ACHN (cell line): Measurements from ENCODE around the gene ANO2.

Source experiments
- DNase-seq: peaks from one replicate; pipeline ENCODE4 v3.0.0-alpha.2; 2015
- in situ Hi-C: cut with HindIII; loops from 2 replicates; pipeline ENCODE4 v1.10.0; 2017; ENCODE audit warnings: low sequenced_read_pairs, low pct_ligation_motif_present, low pct_unique_long_range_greater_than_20kb

Gene ANO2

DNA sequence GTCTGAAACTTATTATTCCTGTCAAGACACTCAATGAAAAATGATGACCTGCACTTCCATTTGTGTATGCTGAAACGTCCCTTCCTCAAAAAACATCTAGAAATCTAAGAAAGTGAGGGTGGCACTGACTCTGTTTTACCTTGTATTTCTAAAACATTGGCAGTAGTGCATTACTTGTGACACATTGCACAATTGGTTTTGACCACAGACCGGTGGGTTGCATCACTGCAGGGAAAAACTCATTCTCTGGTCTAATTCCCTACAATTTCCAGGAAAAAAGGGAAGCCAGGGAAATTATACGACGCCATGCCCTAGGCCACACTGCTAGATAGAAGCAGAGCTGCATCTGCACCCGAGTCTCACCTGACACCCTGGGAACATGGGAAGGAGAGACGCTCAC is 356.5 kb downstream of the ANO2 start:
- DNase-seq: no peak
- in situ Hi-C loops: no loop called here

DNA sequence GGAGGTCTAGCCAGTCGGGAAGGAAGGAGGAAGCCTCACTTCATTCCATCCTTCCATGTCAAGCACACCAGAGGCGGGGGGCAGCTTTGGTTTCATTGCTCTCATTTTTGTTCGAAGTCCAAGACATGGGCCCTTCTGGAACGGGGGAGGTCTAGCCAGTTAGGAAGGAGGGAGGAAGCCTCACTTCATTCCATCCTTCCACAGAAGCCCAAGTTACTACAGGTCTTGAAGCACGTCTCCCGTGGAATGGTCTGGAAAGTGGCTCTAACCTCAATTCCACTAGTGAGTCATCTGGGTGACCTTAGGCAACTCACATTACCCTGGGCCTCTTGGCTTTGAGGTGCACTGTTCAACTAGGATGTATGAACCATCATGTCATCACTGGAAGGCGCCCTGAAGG is 356.9 kb downstream of the ANO2 start:
- no peak for DNase-seq
- in situ Hi-C loops: no loop called here

DNA sequence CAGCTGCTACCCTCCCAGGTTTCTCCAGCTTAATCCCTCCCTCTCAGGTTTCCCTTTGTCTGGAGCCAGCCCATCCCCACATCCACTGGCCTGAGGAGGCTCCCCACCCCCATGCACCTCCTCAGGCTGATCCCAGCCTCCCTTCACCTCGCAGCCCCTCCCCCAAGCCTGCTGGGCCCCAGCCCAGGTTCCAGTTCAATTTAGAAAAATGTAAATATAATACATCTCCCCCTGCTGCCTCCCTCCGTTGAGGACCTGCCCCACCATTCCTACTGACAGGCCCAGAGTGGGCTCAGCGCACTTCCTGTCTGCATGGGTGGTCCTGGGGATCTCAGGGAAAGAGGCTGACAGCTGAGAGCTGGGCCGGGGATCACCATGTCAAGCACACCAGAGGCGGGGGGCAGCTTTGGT is 357.3 kb downstream of the ANO2 start:
- in situ Hi-C loops: no loop called here
- no peak for DNase-seq

DNA sequence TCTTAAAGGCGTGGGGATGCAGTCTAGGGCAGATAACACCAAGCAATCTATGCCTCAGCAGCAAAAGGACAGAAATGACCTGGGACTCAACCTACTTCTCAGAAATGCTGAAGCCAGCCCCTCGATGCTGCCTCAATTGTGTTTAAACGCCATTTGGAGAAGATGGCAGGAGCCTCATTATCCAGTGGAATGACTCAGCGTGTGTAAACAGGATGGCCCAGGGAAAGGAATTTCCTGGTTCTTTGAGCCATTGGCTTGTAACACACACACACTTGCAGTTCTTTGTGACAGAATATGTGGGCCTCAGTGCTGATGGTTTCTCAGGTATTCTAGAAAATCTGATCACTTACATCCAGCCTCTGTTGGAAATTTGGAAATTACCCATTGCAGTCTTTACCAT is 358.9 kb downstream of the ANO2 start:
- in situ Hi-C loops: no loop called here
- DNase-seq: peak; percentile 65

DNA sequence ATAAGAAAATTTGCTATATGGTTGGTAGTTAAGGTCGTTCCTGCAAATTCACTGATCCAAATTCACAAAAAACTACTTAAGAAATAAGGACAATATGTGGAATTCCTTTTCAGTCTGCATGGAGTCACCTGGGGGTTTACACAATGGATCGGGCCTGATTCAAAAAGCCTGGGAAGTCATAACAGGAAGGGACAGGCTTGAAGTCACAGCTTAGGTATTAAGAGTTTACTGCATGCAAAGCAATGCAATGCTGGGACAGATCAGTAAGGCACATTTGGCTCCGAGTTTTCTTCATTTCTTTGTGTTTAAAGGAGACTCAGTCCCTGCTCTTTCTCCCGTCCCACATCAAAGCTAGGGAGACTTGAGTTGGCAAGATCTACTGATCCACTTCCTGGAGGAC is 359.9 kb downstream of the ANO2 start:
- in situ Hi-C loops: no loop called here
- no peak for DNase-seq

DNA sequence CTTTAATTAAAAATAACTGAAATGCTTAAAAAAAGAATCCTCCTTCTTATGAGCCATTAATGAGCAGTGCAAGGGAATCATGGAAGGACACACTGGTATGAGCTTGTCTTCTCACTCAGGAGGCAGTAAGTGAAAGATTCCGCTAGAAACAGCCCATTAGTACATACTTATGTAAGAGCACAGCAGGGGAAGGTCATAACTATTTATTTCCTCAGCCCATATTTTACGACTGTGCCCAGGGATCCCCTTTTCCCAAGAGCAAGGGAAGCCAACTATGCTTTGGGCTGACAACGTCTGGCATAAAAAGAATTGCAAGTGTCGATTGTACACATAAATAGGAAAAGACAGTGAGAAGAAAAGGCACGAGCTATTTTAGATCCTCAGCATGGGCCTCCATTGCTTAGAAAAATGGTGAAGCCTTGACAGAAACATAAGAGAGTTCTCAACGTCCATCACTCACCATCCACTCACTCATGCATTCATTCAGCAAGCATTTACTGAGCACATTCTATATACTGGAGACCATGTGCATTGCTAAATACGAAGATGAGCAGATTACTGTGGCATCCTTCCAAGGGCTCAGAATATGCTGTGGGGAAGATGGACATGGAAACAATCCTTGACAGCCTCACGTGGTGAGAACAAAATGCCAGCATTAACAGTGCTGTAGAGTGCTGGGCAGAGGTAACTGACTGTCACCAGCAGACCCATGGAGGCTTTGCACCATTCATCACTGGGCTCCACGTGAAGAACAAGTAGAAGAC is 360.5 kb downstream of the ANO2 start:
- no peak for DNase-seq
- in situ Hi-C loops: no loop called here

DNA sequence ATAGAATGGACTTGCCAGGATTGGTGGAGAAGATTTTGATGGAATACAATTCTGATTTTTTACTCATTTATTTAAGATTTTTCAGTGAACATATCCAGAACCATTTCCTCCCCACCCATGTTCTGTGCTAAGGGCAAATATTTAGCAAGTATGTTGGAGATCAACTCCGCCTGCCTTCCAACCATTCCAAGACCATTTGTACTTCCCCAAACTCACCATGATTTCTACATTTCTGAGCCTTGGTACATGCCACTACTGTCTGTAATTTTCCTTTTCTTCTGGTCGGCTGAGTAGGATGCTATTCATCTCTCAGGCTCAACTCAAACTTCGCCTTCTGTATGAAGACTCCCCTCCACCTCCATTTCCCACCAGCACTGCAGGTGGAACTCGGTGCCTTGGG is 362.5 kb downstream of the ANO2 start:
- in situ Hi-C loops: no loop called here
- no peak for DNase-seq

DNA sequence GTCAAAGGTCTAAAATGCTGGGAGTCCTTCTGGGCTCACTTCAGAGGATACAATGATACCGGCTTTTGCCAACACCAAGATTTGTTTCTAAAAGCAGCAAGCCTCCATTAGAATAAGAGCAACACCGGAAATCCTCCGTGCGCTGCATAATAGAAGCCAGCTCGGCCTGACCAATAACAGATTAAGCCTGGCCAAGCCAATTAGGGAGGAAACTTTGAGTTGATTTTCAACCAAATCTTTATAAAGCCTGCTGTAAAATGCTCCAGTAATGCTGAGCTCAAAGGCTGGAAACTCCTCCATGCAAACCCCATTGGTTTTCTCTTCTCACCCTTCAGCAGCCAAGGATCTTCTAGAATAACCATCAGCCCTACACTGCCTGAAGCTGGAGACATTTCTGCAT is 363.0 kb downstream of the ANO2 start:
- in situ Hi-C loops: no loop called here
- no peak for DNase-seq

DNA sequence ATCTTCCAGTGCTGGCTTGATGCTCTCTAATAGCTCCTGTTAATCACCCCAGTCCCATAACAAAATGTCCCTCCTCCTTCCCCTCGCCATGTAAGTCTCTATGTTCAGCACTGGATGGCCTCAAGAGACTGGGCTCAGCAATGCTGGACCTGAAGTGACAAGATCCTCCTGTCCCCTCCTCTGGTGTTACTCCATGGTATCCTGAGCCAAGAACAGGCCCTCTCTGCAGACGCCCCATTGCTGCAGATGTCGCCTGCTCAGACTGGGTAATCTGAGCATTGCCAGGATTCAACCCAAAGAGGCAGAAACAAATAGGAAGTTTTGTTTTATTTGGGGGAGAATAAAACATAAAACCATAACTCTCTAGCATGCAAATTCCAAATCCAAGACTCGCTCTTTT is 363.4 kb downstream of the ANO2 start:
- no peak for DNase-seq
- in situ Hi-C loops: no loop called here

DNA sequence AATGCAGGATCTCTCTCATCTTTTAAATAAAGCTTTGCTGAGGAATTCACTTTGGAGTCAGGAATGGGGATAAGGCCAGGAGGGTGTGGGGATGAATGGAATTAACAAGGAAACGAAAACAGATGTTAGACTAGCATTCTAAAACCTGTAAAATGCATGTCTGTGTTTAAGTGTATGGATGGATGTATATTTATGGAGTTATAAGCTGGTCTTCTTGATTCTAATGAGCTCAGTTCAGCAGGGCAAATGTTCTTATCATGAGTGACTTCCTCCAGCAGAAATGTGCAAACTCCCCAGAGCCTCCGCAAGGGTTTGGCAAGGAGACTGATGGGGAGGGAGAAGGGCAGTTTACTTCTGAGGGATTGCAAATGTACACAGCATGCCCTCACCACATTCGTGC is 364.0 kb downstream of the ANO2 start:
- in situ Hi-C loops: no loop called here
- DNase-seq: no peak

DNA sequence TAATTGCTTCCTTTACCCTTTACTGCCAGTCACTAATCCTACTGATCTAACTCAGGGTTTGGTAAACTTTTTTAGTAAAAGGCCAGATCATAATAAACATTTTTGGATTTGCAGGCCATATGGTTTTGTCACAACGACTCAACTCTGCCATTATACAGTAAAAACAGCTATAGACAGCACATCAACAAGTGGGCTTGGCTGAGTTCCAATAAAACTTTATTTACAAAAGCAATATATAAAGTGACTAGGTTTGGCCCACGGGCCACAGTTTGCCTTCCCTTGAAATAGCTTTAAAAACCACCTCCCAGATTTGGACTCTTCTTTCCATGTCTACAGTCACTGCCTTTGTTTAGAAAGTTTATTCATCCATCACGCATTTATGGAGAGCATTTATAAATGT is 366.3 kb downstream of the ANO2 start:
- in situ Hi-C loops: no loop called here
- no peak for DNase-seq

DNA sequence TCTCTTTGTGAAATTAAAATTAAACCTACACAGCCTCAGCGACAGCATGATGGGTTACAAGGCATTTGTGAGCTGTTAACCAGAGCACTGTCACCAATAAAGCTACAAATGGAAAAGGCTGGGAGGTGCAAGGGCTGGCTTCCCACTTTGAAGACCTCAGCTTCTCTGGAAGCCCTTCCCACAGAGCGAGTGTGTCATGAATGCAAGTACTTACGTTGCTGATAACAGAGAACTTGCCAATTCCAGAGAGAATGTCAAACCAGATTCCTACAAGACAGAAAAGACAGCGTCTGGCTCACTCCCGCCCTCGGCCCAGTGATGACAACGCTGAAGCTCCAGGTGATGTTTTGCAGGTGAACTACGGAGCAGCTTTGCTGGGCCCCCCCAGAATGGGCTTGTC is 367.3 kb downstream of the ANO2 start:
- in situ Hi-C loops: no loop called here

DNA sequence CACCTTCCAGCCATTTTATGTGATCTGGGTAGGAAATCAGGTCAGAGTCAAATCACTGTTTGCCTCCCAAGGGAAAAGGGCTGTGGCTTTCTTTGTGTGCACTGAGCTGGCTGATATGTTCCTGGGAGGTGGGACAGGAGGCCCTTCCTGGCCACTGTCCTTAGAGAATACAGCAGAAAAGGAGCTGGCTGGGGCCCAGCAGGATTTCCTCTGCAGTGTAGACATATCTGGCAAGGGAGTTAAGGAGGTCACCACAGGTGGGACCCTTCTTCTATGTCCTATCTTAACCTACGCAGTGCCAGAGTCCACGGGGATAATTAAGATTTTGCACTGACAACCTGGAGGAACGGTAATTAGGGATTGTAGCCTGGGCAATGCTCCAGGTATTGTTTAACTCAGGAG is 367.8 kb downstream of the ANO2 start:
- in situ Hi-C loops: no loop called here
- no peak for DNase-seq

More for the DNA sequence above, 367.3 kb downstream of the ANO2 start:
- no peak for DNase-seq

DNA sequence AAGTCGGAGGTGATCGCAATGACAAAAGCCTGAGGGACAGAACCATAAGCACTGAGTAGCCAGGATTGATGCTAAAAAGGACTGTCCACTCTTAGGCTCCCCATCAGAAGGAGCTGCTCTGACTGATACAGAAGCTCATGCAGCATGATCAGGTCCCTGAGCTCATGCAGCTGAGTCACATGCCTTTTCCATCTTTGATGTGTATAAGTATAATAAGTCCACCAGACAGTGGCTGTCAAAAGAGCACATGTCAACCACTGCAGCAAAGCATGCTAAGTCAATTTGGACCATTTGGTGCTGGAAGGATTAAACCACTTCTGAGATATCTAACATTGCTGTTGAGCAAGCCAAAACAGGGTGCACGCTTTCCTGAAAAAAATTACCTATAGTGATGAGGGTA is 369.1 kb downstream of the ANO2 start:
- in situ Hi-C loops: no loop called here
- DNase-seq: no peak

DNA sequence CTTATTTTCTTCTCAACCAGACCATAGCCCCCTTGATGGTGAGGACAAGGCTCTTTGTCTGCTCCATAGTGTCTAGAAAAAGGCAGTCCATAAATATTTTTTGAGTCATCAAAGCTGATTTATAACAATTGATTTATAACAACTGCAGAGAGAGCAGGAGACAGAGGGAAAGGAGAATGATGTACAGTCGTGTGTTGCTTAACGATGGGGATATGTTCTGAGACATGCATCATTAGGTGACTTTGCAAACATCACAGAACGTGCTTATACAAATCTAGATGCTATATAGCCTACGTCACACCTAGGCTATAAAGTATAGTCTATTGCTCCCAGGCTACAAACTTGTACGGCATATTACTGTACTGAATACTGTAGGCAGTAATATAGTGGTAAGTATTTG is 369.8 kb downstream of the ANO2 start:
- DNase-seq: no peak
- in situ Hi-C loops: no loop called here

DNA sequence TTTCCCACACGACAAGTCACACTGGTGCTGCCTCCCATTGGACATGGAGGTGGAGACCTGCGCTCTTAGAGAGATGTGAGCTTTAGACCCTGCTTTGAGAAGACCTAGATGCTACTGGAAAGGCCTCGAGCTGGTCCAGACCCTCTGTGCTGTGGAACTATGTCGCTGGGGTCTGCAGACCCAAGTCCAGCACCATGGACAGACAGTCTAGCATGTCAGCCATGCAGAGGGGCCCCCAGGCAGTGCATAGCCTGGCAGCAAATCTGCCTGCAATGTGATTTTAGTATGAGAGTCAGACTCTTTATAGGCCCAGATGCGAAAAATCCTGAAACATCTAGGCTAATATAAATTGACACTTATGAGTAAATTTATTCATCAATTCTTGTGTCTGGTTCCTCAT is 371.7 kb downstream of the ANO2 start:
- in situ Hi-C loops: no loop called here
- DNase-seq: no peak

DNA sequence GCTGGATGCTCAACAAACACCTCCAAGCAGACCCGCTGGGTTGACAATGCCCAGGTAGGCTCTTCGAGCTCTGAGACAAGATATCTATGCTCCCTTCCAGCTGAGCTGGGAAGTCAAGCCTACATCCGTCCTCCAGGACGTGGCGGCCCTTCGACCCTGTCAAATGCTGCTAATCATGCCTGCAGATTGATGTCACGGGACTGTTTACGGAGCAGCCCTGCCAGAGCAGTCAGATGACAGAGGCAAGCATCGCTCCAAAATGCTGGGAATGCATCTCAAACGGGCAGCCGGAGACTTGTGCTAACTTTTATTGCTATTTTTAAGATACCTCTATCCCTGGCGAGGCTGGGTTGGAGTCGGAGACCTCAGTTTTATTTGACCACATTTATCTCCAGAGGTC is 373.9 kb downstream of the ANO2 start:
- in situ Hi-C loops: no loop called here
- DNase-seq: no peak

DNA sequence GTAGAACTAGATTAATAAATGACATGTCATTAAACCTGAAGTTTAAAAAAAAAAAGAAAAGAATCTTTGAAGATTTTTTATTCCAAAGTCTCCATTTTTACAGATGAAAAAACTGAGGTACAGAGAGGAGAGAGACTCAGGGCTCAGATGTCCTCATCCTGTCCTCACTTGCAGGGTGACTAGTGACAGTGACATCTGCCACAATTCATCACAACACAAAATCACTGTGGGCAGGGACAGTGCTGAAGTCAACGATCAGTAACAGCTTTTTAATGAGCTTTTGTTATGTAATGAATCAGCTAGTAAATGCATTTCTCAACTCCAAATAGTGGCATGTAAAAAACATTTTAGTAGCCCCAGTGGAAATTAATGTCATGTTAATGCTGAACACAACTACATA is 374.6 kb downstream of the ANO2 start:
- no peak for DNase-seq
- in situ Hi-C loops: no loop called here

DNA sequence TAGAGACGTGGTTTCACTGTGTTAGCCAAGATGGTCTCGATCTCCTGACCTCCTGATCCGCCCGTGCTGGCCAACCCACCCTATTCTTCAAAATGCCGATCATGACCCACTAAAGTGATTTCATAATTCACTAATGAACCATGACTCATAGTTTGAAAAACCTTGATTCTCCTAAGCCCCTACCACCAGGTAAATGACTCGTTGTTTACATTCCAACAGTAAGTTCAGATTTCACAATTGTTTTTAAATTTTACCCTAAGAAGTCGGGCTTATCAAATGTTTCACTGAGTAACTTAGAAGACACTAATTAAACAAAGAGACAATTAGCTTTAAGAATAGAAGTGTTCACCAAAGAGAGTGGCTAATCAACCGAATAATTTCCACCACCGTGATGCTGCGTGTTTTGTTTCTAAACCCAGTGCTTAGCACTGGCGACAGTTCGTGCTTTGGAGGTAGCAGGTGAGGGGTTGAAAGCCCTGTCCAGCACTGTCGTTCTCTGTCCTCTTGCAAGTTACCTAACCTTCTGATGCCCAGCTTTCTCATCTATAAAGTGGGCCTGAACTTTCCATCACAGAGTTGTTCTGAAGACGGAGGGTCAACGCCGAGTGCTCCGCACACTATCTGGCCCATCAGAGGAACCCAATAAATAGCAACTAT is 376.6 kb downstream of the ANO2 start:
- in situ Hi-C loops: no loop called here
- no peak for DNase-seq

DNA sequence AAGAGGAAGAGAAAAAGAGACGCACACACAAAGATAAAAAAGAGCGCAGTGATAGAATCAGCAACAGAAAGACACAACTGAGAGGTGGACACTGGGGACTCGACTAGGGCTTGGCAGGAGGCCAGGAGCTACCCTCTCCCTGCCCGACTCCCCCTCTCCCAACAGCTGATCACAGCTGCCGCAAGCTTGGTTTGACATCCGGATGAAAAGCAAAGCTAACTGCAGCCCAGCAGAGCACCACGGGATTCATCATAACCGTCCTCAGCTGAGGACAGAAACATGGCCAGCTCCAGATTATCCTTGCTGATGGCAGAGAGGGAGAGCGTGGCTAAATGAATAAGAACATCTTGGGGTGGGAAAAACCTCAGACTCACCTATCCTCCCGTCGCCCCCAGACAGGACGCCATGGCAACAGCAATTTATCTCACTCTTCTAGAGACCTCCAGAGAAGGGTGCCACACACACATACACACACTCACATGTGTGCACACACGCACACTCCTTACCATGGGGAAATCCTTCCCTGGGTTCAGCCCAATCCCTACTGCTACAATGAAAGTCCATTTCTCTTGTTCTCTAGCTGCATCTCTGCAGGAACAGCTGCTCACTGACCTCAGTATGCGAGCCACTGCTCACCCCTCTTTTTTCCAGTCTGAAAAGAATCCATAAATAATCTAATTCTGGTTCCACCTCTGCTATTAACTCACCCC is 377.9 kb downstream of the ANO2 start:
- in situ Hi-C loops: no loop called here
- DNase-seq: no peak
